Limb (tissue), 2 donors: ENCODE results near the gene MSANTD2.

Experiments
- DNase-seq, 2 donors: peaks; one replicate each; pipeline ENCODE4 v3.0.0-alpha.2; 2016; ENCODE audit errors: extremely low spot score in 2 of 2

Gene MSANTD2

GRCh38 chr11:124754309-124754708 is 45.9 kb downstream of the MSANTD2 start:
- DNase-seq, result no peak

GRCh38 chr11:124753624-124754023 is 46.6 kb downstream of the MSANTD2 start:
- no peak for DNase-seq

GRCh38 chr11:124753205-124753604 is 47.0 kb downstream of the MSANTD2 start:
- DNase-seq, result no peak

GRCh38 chr11:124752471-124753102 is 47.6 kb downstream of the MSANTD2 start:
- DNase-seq, result no peak

GRCh38 chr11:124751741-124752470 is 48.3 kb downstream of the MSANTD2 start, which contains the start of gene VSIG2:
TSS of gene VSIG2 (minus strand) at chr11:124752255. CDS start at chr11:124752137, 118 bp downstream.
- no peak for DNase-seq

GRCh38 chr11:124751391-124751740 is 48.8 kb downstream of the MSANTD2 start:
- no peak for DNase-seq

GRCh38 chr11:124749912-124750311 is 50.3 kb downstream of the MSANTD2 start:
- no peak for DNase-seq

GRCh38 chr11:124748481-124749343 is 51.5 kb downstream of the MSANTD2 start:
- DNase-seq, result peak in 1 of 2 donors; percentile 27

- no peak for DNase-seq
Measured at GRCh38 chr11:124748100-124748418, 52.1 kb downstream of the MSANTD2 start.

GRCh38 chr11:124747406-124748099 is 52.7 kb downstream of the MSANTD2 start:
- no peak for DNase-seq

GRCh38 chr11:124746621-124747243 is 53.5 kb downstream of the MSANTD2 start:
- peak in 1 of 2 donors; percentile 64 for DNase-seq

GRCh38 chr11:124745835-124746620 is 54.2 kb downstream of the MSANTD2 start:
- peak in 1 of 2 donors; percentile 41 for DNase-seq

GRCh38 chr11:124745270-124745834 is 54.9 kb downstream of the MSANTD2 start:
- DNase-seq, result peak in 1 of 2 donors; percentile 34

GRCh38 chr11:124743050-124743449 is 57.2 kb downstream of the MSANTD2 start:
- DNase-seq, result no peak

GRCh38 chr11:124742555-124742954 is 57.7 kb downstream of the MSANTD2 start:
- DNase-seq, result no peak

- DNase-seq, result no peak
Measured at GRCh38 chr11:124740277-124740882, 59.8 kb downstream of the MSANTD2 start.

- peak; percentile 94 for DNase-seq
Measured at GRCh38 chr11:124739479-124740276, 60.5 kb downstream of the MSANTD2 start, which contains the start of gene NRGN. TSS of gene NRGN (plus strand) at chr11:124739942. CDS start at chr11:124740085, 143 bp downstream.

GRCh38 chr11:124738713-124739478 is 61.3 kb downstream of the MSANTD2 start:
- no peak for DNase-seq
